Esophagus muscularis mucosa (tissue), 4 donors: Measurements from ENCODE around the gene RAB3D. TPM values are rescaled to one million over a fixed set of nuclear protein-coding genes. Genes with fewer than 3 reads are reported as not detected.

Source experiments
- DNase-seq: peaks from one replicate; pipeline ENCODE4 v3.0.0-alpha.2; 2017; ENCODE audit errors: extremely low spot score
- H3K27ac ChIP-seq, 4 donors: fragments of 200-600 bp; sonication (generic); replicated peaks in 1 of 4; 1 replicate in 3 of 4; 2 replicates in 1 of 4; pipeline ENCODE4 v1.5.1; 2016 to 2019; ENCODE audit warnings: mild to moderate bottlenecking in 1 of 4
- H3K27me3 ChIP-seq, 4 donors: fragments of 200-600 bp; sonication (generic); one replicate each; pipeline versions ENCODE4 v1.5.1 to v1.6.0; 2016 to 2019
- H3K36me3 ChIP-seq, 4 donors: fragments of 200-600 bp; sonication (generic); one replicate each; pipeline ENCODE4 v1.5.1; 2016 to 2019
- H3K4me1 ChIP-seq, 4 donors: fragments of 200-600 bp; sonication (generic); one replicate each; pipeline ENCODE4 v1.5.1; 2016 to 2019
- H3K4me3 ChIP-seq, 4 donors: fragments of 200-600 bp; sonication (generic); 1 replicate in 2 of 4; 2 replicates in 2 of 4; pipeline ENCODE4 v1.5.1; 2016 to 2019; ENCODE audit warnings: mild to moderate bottlenecking in 4 of 4, moderate library complexity in 1 of 4
- H3K9me3 ChIP-seq, 4 donors: fragments of 200-600 bp; sonication (generic); 1 replicate in 3 of 4; 2 replicates in 1 of 4; pipeline ENCODE4 v1.5.1; 2016 to 2019
- CTCF ChIP-seq, 3 experiments: fragments of 200-600 bp in 2 of 3; fragments of 450-650 bp in 1 of 3; sonication (generic) in 2 of 3; IDR thresholded peaks; one replicate each; pipeline ENCODE4 v1.5.1; 2017 to 2019; ENCODE audit warnings: antibody characterized with exemption in 3 of 3, mild to moderate bottlenecking in 2 of 3, moderate library complexity in 1 of 3
- EP300 ChIP-seq: sonication (generic); formaldehyde crosslinking; IDR thresholded peaks from one replicate; pipeline ENCODE4 v1.6.1; 2017; ENCODE audit warnings: antibody characterized with exemption
- POLR2A ChIP-seq: fragments of 450-650 bp; IDR thresholded peaks from one replicate; pipeline ENCODE4 v1.6.1; 2017; ENCODE audit warnings: antibody characterized with exemption, moderate library complexity, mild to moderate bottlenecking, low read depth
- POLR2AphosphoS5 ChIP-seq, 2 donors: sonication (generic); formaldehyde crosslinking; IDR thresholded peaks; one replicate each; pipeline ENCODE4 v1.6.1; 2017; ENCODE audit warnings: antibody characterized with exemption in 2 of 2
- WGBS: methylation state at CpG from one replicate; pipeline ENCODE4 v1.1.5; 2018; 5-methylcytosine and 5-hydroxymethylcytosine counted together
- intact Hi-C: fragments of 100-400 bp; cut with DNase I; formaldehyde crosslinking; loops from one replicate; pipeline ENCODE4 v1.15.1; 2023
- total RNA-seq, 4 donors: library from RNA; depleted of rRNA; stranded (reverse); fragments of >200 nt; gene quantifications; one replicate each; pipeline versions ENCODE4 v1.1.0 to v1.2.1, GENCODE V29; 2016

Gene RAB3D
- total RNA-seq, 4 donors from 2014 or later: 15.1 to 40.3 (median 27.9) TPM

GRCh38 chr19:11288349-11288748, 51.1 kb downstream of the RAB3D start:
- intact Hi-C loops: no loop called here
- 77% methylated on average over 7 of the region's 7 CpGs for WGBS

GRCh38 chr19:11286312-11286974, 53.0 kb downstream of the RAB3D start:
- no peak for DNase-seq
- H3K4me3 ChIP-seq: no peak overlapping the region
- H3K4me1 ChIP-seq: peaks cover 7 to 10% (median 9%) of the 10 kb centered on the region in 4 donors
- TF ChIP-seq POLR2AphosphoS5 (IDR thresholded peaks at IDR 0.05) (no peak), CTCF (IDR thresholded peaks at IDR 0.05) (peak; percentile 24 to 30 (median 29)), EP300 (no peak), POLR2A (no peak)
- 36% methylated on average over 6 of the region's 6 CpGs for WGBS
- peak overlapping the region; percentile 22 to 49 (median 48) for H3K27ac ChIP-seq
- no peaks in the 10 kb centered on the region for H3K27me3 ChIP-seq
- no peaks in the 10 kb centered on the region for H3K36me3 ChIP-seq
- intact Hi-C loops: no loop called here
- no peaks in the 10 kb centered on the region for H3K9me3 ChIP-seq

More at GRCh38 chr19:11288349-11288748, 51.1 kb downstream of the RAB3D start:
- H3K4me3 ChIP-seq: no peak overlapping the region
- H3K27me3 ChIP-seq: no peaks in the 10 kb centered on the region
- DNase-seq: no peak
- no peaks in the 10 kb centered on the region for H3K36me3 ChIP-seq
- TF ChIP-seq POLR2AphosphoS5 (IDR thresholded peaks at IDR 0.05) (no peak), CTCF (IDR thresholded peaks at IDR 0.05) (peak; percentile 26 to 51 (median 35))
- peaks cover 10 to 13% (median 11%) of the 10 kb centered on the region in 4 donors for H3K4me1 ChIP-seq
- H3K9me3 ChIP-seq: no peaks in the 10 kb centered on the region
- no peak overlapping the region for H3K27ac ChIP-seq

- Histone ChIP-seq H3K4me1 (peaks cover 7 to 10% (median 9%) of the 10 kb centered on the region in 4 donors), H3K27me3 (no peaks in the 10 kb centered on the region), H3K27ac (no peak overlapping the region), H3K9me3 (no peaks in the 10 kb centered on the region), H3K36me3 (no peaks in the 10 kb centered on the region), H3K4me3 (no peak overlapping the region)
- TF ChIP-seq EP300: no peak
- no peak for TF ChIP-seq POLR2A
- no peak for TF ChIP-seq CTCF (IDR thresholded peaks at IDR 0.05)
- TF ChIP-seq POLR2AphosphoS5 (IDR thresholded peaks at IDR 0.05): no peak
- intact Hi-C loops: no loop called here
- WGBS: 61% methylated on average over 6 of the region's 6 CpGs
- DNase-seq: no peak
Observed at GRCh38 chr19:11284515-11284914, 54.9 kb downstream of the RAB3D start.

GRCh38 chr19:11281356-11282049, 58.0 kb downstream of the RAB3D start:
- Histone ChIP-seq H3K27ac (no peak overlapping the region), H3K9me3 (no peaks in the 10 kb centered on the region), H3K36me3 (no peaks in the 10 kb centered on the region), H3K4me3 (no peak overlapping the region), H3K4me1 (peaks cover 3 to 5% (median 4%) of the 10 kb centered on the region in 4 donors), H3K27me3 (no peaks in the 10 kb centered on the region)
- DNase-seq: no peak
- TF ChIP-seq POLR2A (no peak), CTCF (IDR thresholded peaks at IDR 0.05) (no peak), POLR2AphosphoS5 (IDR thresholded peaks at IDR 0.05) (no peak), EP300 (no peak)
- WGBS: 47% methylated on average over 11 of the region's 11 CpGs
- intact Hi-C loops: no loop called here
